Astrocyte (in vitro differentiated cells and primary cell): ENCODE data around the gene SMIM41. TPM values are rescaled to one million over a fixed set of nuclear protein-coding genes. Genes with fewer than 3 reads are reported as not detected.

Source experiments
- DNase-seq: peaks from one replicate; pipeline ENCODE4 v3.0.0-alpha.2; 2010; ENCODE audit warnings: low read depth
- FAIRE-seq: peaks from 2 replicates; lab custom pipeline; 2011; peaks lifted over from hg19 to GRCh38; lab: Jason Lieb, UNC
- H2AFZ ChIP-seq: 2 replicates; pipeline ENCODE4 v1.6.0; 2012; ENCODE audit warnings: low read depth, low read length, inconsistent platforms
- H3K27ac ChIP-seq: 2 replicates; pipeline ENCODE4 v1.5.1; 2011; ENCODE audit warnings: low read depth, low read length, inconsistent platforms
- H3K27me3 ChIP-seq: 2 replicates; pipeline ENCODE4 v1.6.0; 2011; ENCODE audit warnings: low read length, inconsistent platforms; ENCODE audit not compliant: insufficient read depth
- H3K36me3 ChIP-seq: 2 replicates; pipeline ENCODE4 v1.5.1; 2011; ENCODE audit warnings: low read length, inconsistent platforms; ENCODE audit not compliant: insufficient read depth
- H3K4me1 ChIP-seq: 2 replicates; pipeline ENCODE4 v1.5.1; 2011; ENCODE audit warnings: low read length, inconsistent platforms; ENCODE audit not compliant: insufficient read depth
- H3K4me2 ChIP-seq: 2 replicates; pipeline ENCODE4 v1.6.0; 2012; ENCODE audit warnings: low read length, inconsistent platforms
- H3K4me3 ChIP-seq: 2 replicates; pipeline ENCODE4 v1.5.1; 2011; ENCODE audit warnings: low read depth, mild to moderate bottlenecking, low read length, inconsistent platforms; ENCODE audit not compliant: insufficient read depth
- H3K79me2 ChIP-seq: 2 replicates; pipeline ENCODE4 v1.6.0; 2012; ENCODE audit warnings: mild to moderate bottlenecking, low read length, inconsistent platforms; ENCODE audit not compliant: insufficient read depth
- H3K9ac ChIP-seq: 2 replicates; pipeline ENCODE4 v1.6.0; 2012; ENCODE audit warnings: mild to moderate bottlenecking, low read length, inconsistent platforms
- H3K9me3 ChIP-seq: 2 replicates; pipeline ENCODE4 v1.5.1; 2012; ENCODE audit warnings: low read depth, mild to moderate bottlenecking, low read length, inconsistent platforms; ENCODE audit not compliant: insufficient read depth
- H4K20me1 ChIP-seq: 2 replicates; pipeline ENCODE4 v1.6.0; 2012; ENCODE audit warnings: low read length, inconsistent platforms; ENCODE audit not compliant: insufficient read depth
- H3K27ac Mint-ChIP-seq: one replicate; pipeline ENCODE4 v1.8.0; 2021; ENCODE audit warnings: mild to moderate bottlenecking, mixed read lengths; ENCODE audit not compliant: unreplicated experiment
- H3K27me3 Mint-ChIP-seq: one replicate; pipeline ENCODE4 v1.8.0; 2021; ENCODE audit warnings: low read depth, mixed read lengths; ENCODE audit not compliant: unreplicated experiment
- H3K36me3 Mint-ChIP-seq: one replicate; pipeline ENCODE4 v1.8.0; 2021; ENCODE audit warnings: low read depth, mixed read lengths; ENCODE audit not compliant: unreplicated experiment
- H3K4me1 Mint-ChIP-seq: one replicate; pipeline ENCODE4 v1.8.0; 2021; ENCODE audit warnings: low read depth, mixed read lengths; ENCODE audit not compliant: unreplicated experiment
- H3K4me3 Mint-ChIP-seq: one replicate; pipeline ENCODE4 v1.8.0; 2021; ENCODE audit warnings: mild to moderate bottlenecking, moderate library complexity, mixed read lengths; ENCODE audit not compliant: unreplicated experiment
- H3K9me3 Mint-ChIP-seq: one replicate; pipeline ENCODE4 v1.8.0; 2021; ENCODE audit warnings: mild to moderate bottlenecking, mixed read lengths; ENCODE audit not compliant: unreplicated experiment
- EZH2 ChIP-seq: IDR thresholded peaks from 2 replicates; pipeline ENCODE4 v1.6.1; 2012; ENCODE audit warnings: mild to moderate bottlenecking, low read length, inconsistent platforms; ENCODE audit not compliant: insufficient read depth
- total RNA-seq: library from RNA; stranded (reverse); gene quantifications from 2 replicates; pipeline ENCODE4 v1.2.1, GENCODE V29; 2021
- TF ChIP-seq, protein P1 (sequence below): IDR thresholded peaks from 2 replicates; pipeline ENCODE4 v1.5.1; 2011; ENCODE audit warnings: low read depth, mild to moderate bottlenecking, inconsistent platforms, low read length, moderate library complexity; ENCODE audit not compliant: insufficient read depth

SMIM41 gene
- total RNA-seq, 1 donor from 2014 or later: 0.18 TPM

DNA sequence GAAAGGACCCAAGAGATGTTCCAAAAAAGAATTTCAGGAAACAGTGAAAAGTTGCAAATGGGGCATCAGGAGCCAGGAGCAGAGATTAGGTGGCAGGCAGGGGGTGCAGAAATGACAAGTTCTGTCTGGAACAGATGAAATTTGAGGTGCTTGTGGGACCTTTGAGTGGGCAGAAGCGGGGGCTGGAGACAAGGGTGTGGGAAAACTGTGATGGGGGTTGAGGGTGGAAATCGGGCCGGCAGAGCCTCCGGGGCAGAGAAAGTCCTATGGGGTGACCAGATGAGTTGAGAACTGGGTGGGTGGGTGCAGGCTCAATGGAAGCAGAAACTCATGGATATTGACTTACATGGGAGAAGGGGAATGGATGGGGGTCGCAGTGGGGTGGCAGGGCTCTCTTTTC lies 29.8 kb upstream of the SMIM41 start:
- no peak overlapping the region for H3K4me3 ChIP-seq
- no peaks in the 10 kb centered on the region for H3K9me3 Mint-ChIP-seq
- H3K36me3 Mint-ChIP-seq: no peaks in the 10 kb centered on the region

DNA sequence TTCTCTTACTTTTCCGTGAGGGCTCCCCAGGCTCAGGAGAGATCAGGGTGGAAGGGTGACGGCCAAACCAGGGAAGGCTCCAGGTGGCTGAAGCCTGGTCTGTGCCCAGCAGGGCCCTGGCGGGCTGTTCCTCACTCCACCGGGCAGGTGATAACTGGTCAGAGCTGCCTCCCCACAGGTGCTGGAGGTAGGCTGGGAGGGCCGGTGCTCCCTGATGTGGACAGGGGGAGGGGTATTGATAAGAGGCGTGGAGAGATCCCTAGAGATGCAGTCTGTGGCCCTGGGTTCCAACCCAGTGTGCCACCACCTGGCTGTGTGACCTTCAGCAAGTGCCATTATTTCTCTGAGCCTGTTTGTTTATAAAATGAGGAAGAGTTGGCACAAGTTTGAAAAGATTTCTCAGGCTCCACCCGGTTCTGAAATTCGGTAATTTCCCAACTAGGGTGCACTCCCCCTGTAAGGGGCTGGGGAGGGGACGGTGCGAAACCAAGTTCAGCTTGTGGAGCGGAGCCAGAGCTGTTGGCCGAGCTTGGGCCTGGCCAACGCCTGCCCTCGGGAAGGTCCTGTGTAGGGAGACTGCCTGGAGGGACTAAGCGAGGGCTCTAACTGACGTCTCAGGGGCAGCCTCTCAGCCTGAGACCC lies 29.3 kb upstream of the SMIM41 start:
- Mint-ChIP-seq H3K4me1 (peaks cover 4% of the 10 kb centered on the region), H3K27ac (peak overlapping the region; percentile 63), H3K4me3 (peak overlapping the region; percentile 78), H3K36me3 (no peaks in the 10 kb centered on the region), H3K27me3 (peaks cover 24% of the 10 kb centered on the region), H3K9me3 (no peaks in the 10 kb centered on the region)
- Histone ChIP-seq H3K27ac (peak overlapping the region; percentile 83), H3K4me3 (peak overlapping the region; percentile 65), H4K20me1 (peaks cover 26% of the 10 kb centered on the region), H3K9ac (peak overlapping the region; percentile 97), H3K36me3 (no peaks in the 10 kb centered on the region), H3K27me3 (no peaks in the 10 kb centered on the region), H3K9me3 (no peaks in the 10 kb centered on the region), H3K79me2 (no peaks in the 10 kb centered on the region), H2AFZ (peak overlapping the region; percentile 75), H3K4me2 (peak overlapping the region; percentile 96), H3K4me1 (peaks cover 14% of the 10 kb centered on the region)
- no peak for TF ChIP-seq EZH2
- FAIRE-seq (no peak), DNase-seq (no peak)

More for the DNA sequence above, 29.8 kb upstream of the SMIM41 start:
- H3K4me2 ChIP-seq: no peak overlapping the region
- DNase-seq: no peak
- peaks cover 14% of the 10 kb centered on the region for H3K4me1 ChIP-seq
- H3K9me3 ChIP-seq: no peaks in the 10 kb centered on the region
- Mint-ChIP-seq H3K27me3 (peaks cover 25% of the 10 kb centered on the region), H3K4me3 (peak overlapping the region; percentile 78), H3K27ac (peak overlapping the region; percentile 63), H3K4me1 (peaks cover 4% of the 10 kb centered on the region)
- H3K27me3 ChIP-seq: no peaks in the 10 kb centered on the region
- peaks cover 26% of the 10 kb centered on the region for H4K20me1 ChIP-seq
- no peak overlapping the region for H2AFZ ChIP-seq
- no peak for TF ChIP-seq EZH2
- TF ChIP-seq, protein P1, sequence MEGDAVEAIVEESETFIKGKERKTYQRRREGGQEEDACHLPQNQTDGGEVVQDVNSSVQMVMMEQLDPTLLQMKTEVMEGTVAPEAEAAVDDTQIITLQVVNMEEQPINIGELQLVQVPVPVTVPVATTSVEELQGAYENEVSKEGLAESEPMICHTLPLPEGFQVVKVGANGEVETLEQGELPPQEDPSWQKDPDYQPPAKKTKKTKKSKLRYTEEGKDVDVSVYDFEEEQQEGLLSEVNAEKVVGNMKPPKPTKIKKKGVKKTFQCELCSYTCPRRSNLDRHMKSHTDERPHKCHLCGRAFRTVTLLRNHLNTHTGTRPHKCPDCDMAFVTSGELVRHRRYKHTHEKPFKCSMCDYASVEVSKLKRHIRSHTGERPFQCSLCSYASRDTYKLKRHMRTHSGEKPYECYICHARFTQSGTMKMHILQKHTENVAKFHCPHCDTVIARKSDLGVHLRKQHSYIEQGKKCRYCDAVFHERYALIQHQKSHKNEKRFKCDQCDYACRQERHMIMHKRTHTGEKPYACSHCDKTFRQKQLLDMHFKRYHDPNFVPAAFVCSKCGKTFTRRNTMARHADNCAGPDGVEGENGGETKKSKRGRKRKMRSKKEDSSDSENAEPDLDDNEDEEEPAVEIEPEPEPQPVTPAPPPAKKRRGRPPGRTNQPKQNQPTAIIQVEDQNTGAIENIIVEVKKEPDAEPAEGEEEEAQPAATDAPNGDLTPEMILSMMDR: no peak
- H3K9ac ChIP-seq: peak overlapping the region; percentile 97
- no peak overlapping the region for H3K27ac ChIP-seq
- H3K79me2 ChIP-seq: no peaks in the 10 kb centered on the region
- no peak for FAIRE-seq
- no peaks in the 10 kb centered on the region for H3K36me3 ChIP-seq

DNA sequence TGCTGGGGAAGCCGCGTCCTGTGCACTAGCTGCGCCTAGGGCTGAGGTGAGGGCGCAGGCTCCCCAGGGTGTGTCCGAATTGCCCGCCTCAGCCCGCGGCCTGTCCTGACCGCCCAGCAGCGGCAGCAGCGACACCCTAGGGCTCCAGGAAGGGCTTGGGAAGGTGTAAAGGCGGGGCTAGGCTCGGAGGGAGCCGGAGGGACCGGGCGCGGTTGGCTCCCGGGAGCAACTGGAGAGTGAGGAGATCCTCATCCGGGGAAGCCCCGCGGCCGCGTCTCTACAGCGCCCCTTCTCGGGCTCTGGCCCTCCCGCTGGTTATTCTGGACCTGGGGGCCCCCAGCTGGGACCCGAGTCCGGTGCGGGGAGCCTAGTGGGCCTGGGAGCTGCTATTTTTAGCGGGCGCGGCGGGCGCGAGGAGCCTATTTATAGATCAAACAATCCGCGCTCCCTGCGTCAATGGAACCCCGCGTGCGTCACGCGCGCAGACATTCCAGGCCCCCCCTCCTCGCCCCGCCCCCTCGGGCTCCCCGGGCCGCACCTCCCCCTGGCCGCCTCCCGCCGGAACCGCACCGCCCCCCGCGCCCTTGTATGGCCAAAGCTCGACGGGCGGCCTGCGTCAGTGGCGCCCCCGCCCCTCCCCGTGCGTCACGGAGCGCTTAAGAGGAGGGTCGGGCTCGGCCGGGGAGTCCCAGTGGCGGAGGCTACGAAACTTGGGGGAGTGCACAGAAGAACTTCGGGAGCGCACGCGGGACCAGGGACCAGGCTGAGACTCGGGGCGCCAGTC lies 28.6 kb upstream of the SMIM41 start, which contains the start of gene NR4A1:
NR4A1 (plus strand) TSS at position 685 of the 784 bp plus-strand sequence. CDS start 2,887 bp downstream, outside the sequence.
- no peaks in the 10 kb centered on the region for H3K9me3 Mint-ChIP-seq
- Histone ChIP-seq H3K9me3 (no peaks in the 10 kb centered on the region), H3K4me2 (peak within 1 kb of the TSS; percentile 96), H3K9ac (peak within 1 kb of the TSS; percentile 97), H3K4me3 (peak within 1 kb of the TSS; percentile 75), H4K20me1 (peaks cover 26% of the 10 kb centered on the region), H3K27ac (peak within 1 kb of the TSS; percentile 83), H3K79me2 (no peaks in the 10 kb centered on the region), H3K27me3 (no peaks in the 10 kb centered on the region), H2AFZ (peak within 1 kb of the TSS; percentile 76), H3K36me3 (no peaks in the 10 kb centered on the region), H3K4me1 (peaks cover 14% of the 10 kb centered on the region)
- TF ChIP-seq, protein P1: no peak
- TF ChIP-seq EZH2: no peak
- no peaks in the 10 kb centered on the region for H3K36me3 Mint-ChIP-seq
- H3K27me3 Mint-ChIP-seq: peaks cover 26% of the 10 kb centered on the region
- peak; percentile 87 for DNase-seq
- no peak for FAIRE-seq
- peak within 1 kb of the TSS; percentile 82 for H3K4me3 Mint-ChIP-seq
- peaks cover 4% of the 10 kb centered on the region for H3K4me1 Mint-ChIP-seq
- peak within 1 kb of the TSS; percentile 89 for H3K27ac Mint-ChIP-seq
